Mesodermal cell (in vitro differentiated cells): ENCODE data around the gene NFAT5. TPM values are rescaled to one million over a fixed set of nuclear protein-coding genes. Genes with fewer than 3 reads are reported as not detected.
"Not testable (repeated sequence)": the region's sequence is repeated elsewhere in the genome, so short reads cannot be mapped to it uniquely, and the experiment has no call there.

Experiments
- H3K27ac ChIP-seq: 2 replicates; pipeline ENCODE4 v1.7.0; 2013; ENCODE audit warnings: mild to moderate bottlenecking, low read depth, low read length, moderate library complexity; ENCODE audit not compliant: severe bottlenecking
- H3K36me3 ChIP-seq: 2 replicates; pipeline ENCODE4 v1.7.1; 2013; ENCODE audit warnings: mild to moderate bottlenecking, low read length, moderate library complexity; ENCODE audit not compliant: control insufficient read depth, insufficient read depth
- H3K4me1 ChIP-seq: one replicate; pipeline ENCODE4 v1.7.1; 2013; ENCODE audit warnings: mild to moderate bottlenecking, low read length; ENCODE audit not compliant: insufficient read depth, control insufficient read depth, poor library complexity, severe bottlenecking
- H3K4me3 ChIP-seq: 2 replicates; pipeline ENCODE4 v1.7.0; 2013; ENCODE audit warnings: low read length, control low read depth, mild to moderate bottlenecking; ENCODE audit not compliant: insufficient read depth, poor library complexity, severe bottlenecking; ENCODE audit errors: extremely low read depth
- H3K9me3 ChIP-seq: 2 replicates; pipeline ENCODE4 v1.7.1; 2013; ENCODE audit warnings: mild to moderate bottlenecking, low read length, moderate library complexity; ENCODE audit not compliant: control insufficient read depth
- WGBS, 2 experiments: methylation state at CpG; one replicate each; pipeline ENCODE4 v1.1.5; 2013; ENCODE audit warnings: missing lambda C conversion rate in 2 of 2; ENCODE audit not compliant: insufficient coverage in 2 of 2; 5-methylcytosine and 5-hydroxymethylcytosine counted together
- polyA plus RNA-seq, 2 experiments: library from polyadenylated mRNA; stranded (reverse); fragments of 50-300 nt; gene quantifications; one replicate each; pipeline ENCODE4 v1.2.3, GENCODE V29; 2013

Gene NFAT5, protein sequence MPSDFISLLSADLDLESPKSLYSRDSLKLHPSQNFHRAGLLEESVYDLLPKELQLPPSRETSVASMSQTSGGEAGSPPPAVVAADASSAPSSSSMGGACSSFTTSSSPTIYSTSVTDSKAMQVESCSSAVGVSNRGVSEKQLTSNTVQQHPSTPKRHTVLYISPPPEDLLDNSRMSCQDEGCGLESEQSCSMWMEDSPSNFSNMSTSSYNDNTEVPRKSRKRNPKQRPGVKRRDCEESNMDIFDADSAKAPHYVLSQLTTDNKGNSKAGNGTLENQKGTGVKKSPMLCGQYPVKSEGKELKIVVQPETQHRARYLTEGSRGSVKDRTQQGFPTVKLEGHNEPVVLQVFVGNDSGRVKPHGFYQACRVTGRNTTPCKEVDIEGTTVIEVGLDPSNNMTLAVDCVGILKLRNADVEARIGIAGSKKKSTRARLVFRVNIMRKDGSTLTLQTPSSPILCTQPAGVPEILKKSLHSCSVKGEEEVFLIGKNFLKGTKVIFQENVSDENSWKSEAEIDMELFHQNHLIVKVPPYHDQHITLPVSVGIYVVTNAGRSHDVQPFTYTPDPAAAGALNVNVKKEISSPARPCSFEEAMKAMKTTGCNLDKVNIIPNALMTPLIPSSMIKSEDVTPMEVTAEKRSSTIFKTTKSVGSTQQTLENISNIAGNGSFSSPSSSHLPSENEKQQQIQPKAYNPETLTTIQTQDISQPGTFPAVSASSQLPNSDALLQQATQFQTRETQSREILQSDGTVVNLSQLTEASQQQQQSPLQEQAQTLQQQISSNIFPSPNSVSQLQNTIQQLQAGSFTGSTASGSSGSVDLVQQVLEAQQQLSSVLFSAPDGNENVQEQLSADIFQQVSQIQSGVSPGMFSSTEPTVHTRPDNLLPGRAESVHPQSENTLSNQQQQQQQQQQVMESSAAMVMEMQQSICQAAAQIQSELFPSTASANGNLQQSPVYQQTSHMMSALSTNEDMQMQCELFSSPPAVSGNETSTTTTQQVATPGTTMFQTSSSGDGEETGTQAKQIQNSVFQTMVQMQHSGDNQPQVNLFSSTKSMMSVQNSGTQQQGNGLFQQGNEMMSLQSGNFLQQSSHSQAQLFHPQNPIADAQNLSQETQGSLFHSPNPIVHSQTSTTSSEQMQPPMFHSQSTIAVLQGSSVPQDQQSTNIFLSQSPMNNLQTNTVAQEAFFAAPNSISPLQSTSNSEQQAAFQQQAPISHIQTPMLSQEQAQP (N-terminal part only)
- 28.5 TPM for polyA plus RNA-seq (2013, experiment 1 of 2)
- polyA plus RNA-seq (2013, experiment 2 of 2) = 22.4 TPM

- Histone ChIP-seq H3K36me3 (peaks cover 12% of the 10 kb centered on the region), H3K27ac (peak within 1 kb of the TSS; percentile 92), H3K4me1 (peaks cover 21% of the 10 kb centered on the region), H3K4me3 (peak within 1 kb of the TSS; percentile 99), H3K9me3 (no peaks in the 10 kb centered on the region)
- 0% methylated on average over 42 to 53 of the region's 60 CpGs for WGBS, 2 experiments
Observed at GRCh38 chr16:69565671-69566239, at the start of gene NFAT5. NFAT5 (plus strand) TSS chr16:69565966; CDS start chr16:69566302, 336 bp downstream.

GRCh38 chr16:69517914-69518313 is 47.9 kb upstream of the NFAT5 start:
- not testable (repeated sequence) for H3K9me3 ChIP-seq, H3K36me3 ChIP-seq, H3K4me3 ChIP-seq, H3K27ac ChIP-seq
- H3K4me1 ChIP-seq = peaks cover 19% of the 10 kb centered on the region
- no CpG with 5 or more reads among the region's 6 CpGs for WGBS, 2 experiments

DNA sequence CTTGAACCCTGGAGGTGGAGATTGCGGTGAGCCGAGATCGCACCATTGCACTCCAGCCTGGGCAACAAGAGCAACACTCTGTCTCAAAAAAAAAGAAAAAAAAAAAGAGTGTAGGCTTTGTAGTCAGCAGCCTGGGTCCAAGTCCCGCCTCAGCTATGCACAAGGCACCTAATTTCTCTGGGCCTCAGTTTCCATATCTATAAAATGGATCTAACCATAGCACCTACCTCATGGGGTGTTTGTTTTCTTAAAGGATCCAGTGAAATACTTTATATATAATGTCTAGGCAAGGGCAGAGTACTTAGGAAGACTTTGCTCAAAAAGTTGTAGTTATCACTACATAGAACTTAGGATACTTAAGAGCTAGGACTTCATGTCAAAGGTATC is 45.4 kb upstream of the NFAT5 start:
- H3K4me3 ChIP-seq = no peak overlapping the region
- no peaks in the 10 kb centered on the region for H3K36me3 ChIP-seq
- peaks cover 12% of the 10 kb centered on the region for H3K4me1 ChIP-seq
- H3K9me3 ChIP-seq = no peaks in the 10 kb centered on the region
- WGBS, 2 experiments = no CpG with 5 or more reads among the region's 4 CpGs
- H3K27ac ChIP-seq = no peak overlapping the region

DNA sequence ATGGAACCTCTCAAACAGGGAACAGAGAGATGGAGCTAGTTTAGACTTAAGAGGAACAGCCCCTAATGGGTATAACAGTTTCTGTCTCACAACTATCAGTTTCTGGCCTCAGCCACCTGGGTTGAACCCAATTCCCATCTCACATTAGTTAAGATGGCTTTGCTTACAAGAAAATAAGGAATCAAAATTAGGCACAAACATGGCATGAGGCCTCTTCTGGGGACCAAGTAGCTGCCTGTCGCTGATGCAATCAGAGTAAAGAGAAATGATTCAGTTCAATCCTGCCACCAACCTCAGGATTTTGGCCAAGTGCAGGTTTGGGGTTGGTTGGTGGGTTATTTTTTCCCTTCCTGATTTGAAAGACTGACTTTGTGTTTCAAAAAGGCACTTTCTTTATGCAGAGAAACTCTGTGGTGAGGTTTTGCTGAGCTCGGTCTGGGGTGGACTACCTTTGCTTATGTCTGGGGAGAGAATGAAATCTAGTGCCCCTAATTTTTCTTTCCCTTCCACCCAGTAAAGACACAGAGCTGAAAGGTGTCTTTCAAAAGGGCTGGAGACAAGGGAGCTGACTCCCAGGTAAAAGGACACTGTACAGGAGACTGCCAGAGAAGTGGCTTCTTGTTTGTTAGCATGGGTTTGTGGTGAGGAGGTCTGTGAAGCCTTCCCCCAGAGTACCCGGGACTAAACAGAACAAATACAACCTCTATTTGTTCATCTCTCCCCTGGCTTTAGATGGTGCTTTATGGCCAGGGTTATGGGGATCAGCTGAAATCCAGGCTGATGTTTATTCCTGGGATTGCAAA is 44.8 kb upstream of the NFAT5 start:
- no peak overlapping the region for H3K27ac ChIP-seq
- WGBS, 2 experiments = 80 to 100% methylated on average over 1 of the region's 3 CpGs

DNA sequence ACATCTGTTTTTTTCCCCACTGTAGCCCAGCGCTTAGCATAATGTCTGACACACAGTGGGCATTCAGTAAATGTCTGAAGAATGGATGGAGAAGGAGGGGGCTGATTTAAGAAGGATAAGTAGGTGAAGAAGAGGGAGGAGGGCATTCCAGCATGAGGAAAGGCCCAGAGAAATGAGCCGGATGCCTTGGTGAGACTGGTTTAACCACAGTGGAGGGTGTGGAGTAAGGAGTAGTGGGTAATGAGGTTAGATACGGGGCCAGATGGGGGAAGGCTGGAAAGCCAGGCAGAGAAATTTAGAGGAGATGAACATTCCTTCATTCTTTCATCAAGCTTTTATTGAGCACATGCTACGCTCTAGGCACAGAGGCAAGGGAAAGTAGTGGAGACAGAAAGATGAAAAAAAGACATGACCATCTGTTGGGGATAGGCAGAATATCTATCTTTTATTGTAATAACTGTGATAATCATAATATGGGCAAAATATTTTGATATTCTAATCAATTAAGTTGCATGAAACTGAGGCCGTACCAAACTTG is 43.7 kb upstream of the NFAT5 start:
- no peaks in the 10 kb centered on the region for H3K9me3 ChIP-seq
- no peak overlapping the region for H3K27ac ChIP-seq
- WGBS, 2 experiments = 94% methylated on average over 2 of the region's 5 CpGs
- no peaks in the 10 kb centered on the region for H3K36me3 ChIP-seq
- no peak overlapping the region for H3K4me3 ChIP-seq
- peaks cover 13% of the 10 kb centered on the region for H3K4me1 ChIP-seq

More for the DNA sequence above, 44.8 kb upstream of the NFAT5 start:
- no peak overlapping the region for H3K4me3 ChIP-seq
- H3K36me3 ChIP-seq = no peaks in the 10 kb centered on the region
- no peaks in the 10 kb centered on the region for H3K9me3 ChIP-seq
- H3K4me1 ChIP-seq = peaks cover 11% of the 10 kb centered on the region

DNA sequence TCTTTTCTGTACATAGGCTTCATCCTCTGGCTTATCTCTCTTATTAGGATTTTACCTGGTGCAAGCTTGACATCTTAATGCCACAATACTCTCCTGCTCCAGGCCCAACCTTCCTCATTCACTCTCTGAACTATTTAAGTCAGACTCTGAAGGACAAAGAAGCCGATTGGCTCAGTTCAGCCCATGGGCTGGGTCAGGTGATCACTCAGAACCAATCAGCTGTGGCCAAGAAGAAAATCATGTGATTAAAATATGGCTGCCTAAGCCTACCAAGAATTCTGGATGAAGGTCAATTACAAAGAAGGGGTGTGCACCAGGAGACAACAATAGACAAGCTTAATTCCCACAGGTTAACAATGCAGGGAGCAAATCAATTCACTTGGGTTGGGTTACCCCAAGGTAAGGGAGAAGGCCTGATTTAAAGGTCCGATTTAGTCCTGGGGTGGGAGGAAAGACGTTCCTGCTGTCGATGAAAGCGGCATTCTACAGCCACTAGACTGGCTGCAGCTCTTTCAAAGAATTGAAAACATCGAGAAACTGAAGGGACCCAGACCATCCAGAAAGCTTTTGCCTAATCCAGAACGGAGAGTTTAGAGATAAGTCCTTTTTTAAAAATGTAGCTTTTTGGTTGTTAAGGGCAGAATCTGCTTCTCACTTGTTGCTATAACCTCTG is 42.9 kb upstream of the NFAT5 start:
- peaks cover 13% of the 10 kb centered on the region for H3K4me1 ChIP-seq
- H3K9me3 ChIP-seq = no peaks in the 10 kb centered on the region
- H3K36me3 ChIP-seq = no peaks in the 10 kb centered on the region
- H3K27ac ChIP-seq = no peak overlapping the region
- WGBS, 2 experiments = 84 to 93% methylated on average over 3 to 6 of the region's 7 CpGs
- H3K4me3 ChIP-seq = no peak overlapping the region

- H3K4me1 ChIP-seq = peaks cover 13% of the 10 kb centered on the region
- H3K9me3 ChIP-seq = no peaks in the 10 kb centered on the region
- H3K4me3 ChIP-seq = no peak overlapping the region
- 93 to 97% methylated on average over 6 to 11 of the region's 13 CpGs for WGBS, 2 experiments
- H3K27ac ChIP-seq = no peak overlapping the region
- no peaks in the 10 kb centered on the region for H3K36me3 ChIP-seq
Observed at GRCh38 chr16:69523566-69524305, 42.0 kb upstream of the NFAT5 start.

- no peak overlapping the region for H3K27ac ChIP-seq
- H3K36me3 ChIP-seq = no peaks in the 10 kb centered on the region
- H3K4me3 ChIP-seq = no peak overlapping the region
- H3K4me1 ChIP-seq = peaks cover 13% of the 10 kb centered on the region
- H3K9me3 ChIP-seq = no peaks in the 10 kb centered on the region
- WGBS, 2 experiments = 92 to 98% methylated on average over 5 to 7 of the region's 11 CpGs
Observed at GRCh38 chr16:69526831-69527655, 38.7 kb upstream of the NFAT5 start.
